GM18517 (cell line): ENCODE measurements around the gene IL16.
"Not testable (repeated sequence)": the region's sequence is repeated elsewhere in the genome, so short reads cannot be mapped to it uniquely, and the experiment has no call there.

Experiments
- ATAC-seq: cut with Tn5 transposase; IDR thresholded peaks from one replicate; pipeline ENCODE4 v1.9.1; 2021; ENCODE audit warnings: mild to moderate bottlenecking, moderate library complexity; ENCODE audit not compliant: unreplicated experiment

IL16 gene

GRCh38 chr15:81309647-81310450 is 113.2 kb downstream of the IL16 start:
- ATAC-seq: no peak

- no peak for ATAC-seq
These were observed 113.8 kb downstream of the IL16 start for GRCh38 chr15:81310480-81310879.

DNA sequence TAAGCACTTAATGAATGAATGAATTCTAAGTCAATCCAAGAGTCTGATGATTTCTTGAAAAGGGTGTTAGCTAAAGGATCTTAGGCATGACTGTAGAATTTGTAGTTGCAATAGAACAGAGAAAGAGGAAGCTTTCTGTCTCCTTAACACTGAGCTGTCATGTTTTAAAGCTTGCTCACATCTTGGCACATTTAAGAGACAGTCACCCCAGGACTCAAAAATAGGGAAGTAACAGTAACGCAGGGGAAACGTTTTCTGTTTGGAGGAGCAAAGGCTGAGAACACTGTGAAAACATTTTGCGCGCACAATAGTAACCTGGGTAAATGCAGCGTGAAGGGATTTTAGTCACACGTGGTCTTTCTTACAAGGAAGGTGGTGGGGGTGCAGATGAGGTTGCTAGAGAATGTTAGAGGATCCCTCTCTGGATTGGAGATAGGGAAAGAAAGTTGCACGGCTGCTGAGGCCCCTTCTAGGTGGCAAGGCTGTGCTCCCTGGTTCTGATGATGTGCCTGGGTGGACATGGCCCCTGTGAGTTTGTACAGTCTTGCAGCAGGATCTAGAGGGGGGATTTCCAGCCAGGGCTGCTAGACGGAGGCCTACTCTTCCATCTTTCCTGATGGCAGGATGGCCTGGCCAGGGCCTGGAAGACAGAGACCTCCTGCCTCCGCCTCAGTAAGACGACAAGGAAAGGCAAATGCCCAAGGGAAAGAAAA is 115.2 kb downstream of the IL16 start:
- ATAC-seq: no peak

DNA sequence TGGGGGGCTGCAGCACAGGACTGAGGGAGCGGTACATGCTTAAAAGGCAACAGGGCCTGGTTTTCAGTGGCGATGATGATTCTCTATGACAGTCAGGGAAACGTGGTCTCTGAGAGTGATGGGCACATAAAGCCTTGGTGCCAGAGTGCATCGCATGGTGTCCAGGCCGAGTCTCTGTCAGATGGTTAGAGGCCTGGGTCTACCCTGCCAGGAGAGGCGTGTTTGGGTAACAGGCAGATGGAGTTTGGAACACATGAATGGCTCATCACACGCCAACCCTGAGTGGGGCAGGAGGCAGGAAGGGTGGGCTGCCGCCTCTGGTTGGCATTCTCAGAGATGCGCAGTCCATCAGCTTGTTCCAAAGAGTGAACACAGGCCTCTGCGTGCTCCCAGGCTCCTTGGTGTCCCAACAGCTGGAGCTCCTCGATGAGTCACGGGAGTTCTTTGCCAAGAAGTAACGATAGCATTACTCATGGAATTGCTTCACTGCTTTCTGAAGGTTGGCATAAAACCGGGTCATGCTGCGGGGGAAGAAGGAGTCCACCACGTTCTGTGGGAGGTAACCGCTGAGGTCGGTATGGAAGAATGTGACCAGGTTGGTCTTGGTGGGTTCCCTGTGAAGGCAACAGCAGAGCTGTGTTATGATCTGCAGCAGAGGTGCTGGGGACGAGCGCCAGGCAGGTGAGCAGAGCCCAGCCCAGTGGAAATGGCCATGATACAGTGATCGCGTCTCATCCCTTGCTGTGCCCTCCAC is 116.3 kb downstream of the IL16 start:
- no peak for ATAC-seq

DNA sequence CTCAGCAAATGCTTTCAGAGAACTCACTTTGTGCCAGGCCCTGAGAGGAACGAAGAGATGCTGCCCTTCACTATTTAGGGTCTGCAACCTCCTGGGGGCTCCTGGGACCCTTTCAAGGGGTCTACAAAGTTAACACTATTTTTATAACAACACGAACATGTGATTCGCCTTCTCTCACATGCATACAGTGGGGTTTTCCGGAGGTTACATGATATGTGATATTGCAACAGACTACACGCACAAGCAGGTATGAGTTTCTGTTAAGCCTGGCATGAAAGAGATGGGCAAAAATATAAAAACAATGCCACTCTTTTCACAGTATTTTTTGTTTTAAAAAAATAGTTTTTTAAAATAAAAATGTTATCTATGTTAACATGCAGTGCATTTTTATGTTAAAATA is 117.0 kb downstream of the IL16 start:
- no peak for ATAC-seq

DNA sequence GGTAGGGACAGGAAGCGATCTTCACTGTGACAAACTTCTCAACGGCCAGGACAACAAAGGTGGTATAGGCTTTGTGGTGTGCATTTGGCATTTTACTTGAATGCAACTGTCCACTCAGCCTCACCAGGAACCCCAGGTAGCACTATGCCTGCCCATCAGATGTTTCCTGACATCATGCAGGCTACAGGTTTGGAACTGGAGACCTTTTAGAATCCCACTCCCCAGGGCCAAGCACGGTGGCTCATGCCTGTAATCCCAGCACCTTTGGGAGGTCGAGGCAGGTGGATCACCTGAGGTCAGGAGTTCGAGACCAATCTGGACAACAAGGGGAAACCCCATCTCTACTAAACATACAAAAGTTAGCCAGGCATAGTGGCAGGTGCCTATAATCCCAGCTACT is 117.7 kb downstream of the IL16 start:
- no peak for ATAC-seq

- no peak for ATAC-seq
These were observed 118.9 kb downstream of the IL16 start for GRCh38 chr15:81315452-81316175.

DNA sequence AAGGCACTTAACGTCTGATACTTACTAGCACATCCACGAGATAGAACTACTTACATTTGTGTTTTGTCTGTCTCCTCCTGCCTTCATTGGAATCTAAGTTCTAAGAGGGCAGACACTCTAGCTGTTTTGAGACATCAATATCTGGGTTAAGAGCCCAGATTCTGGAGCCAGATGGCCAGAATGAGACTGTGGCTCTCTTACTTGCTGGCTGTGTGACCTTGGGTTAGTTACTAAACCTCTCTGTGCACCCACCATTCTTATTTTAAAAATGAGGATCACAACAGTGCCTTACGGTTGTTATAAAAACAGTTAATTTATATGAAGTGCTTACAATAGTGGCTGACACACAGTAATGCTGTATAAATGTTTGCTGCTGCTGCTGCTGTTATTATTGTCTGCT is 119.6 kb downstream of the IL16 start:
- no peak for ATAC-seq

DNA sequence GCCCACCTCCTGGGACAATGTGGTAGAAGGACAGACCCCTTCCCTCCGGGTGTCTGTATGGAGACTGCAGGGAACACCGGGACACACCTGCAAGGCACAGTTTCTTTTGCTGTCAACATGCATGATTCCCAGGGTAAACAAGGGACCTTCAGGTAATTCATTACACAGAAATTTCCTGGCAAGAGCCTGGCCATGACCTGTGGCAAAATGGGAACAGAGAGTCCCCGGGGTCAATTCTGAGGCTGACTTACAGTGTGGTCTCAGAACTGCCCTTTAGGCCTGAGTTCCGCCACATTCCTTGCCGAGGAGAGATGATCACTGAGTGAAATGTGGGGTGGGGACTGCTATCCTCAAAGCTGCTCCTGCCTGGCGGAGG is 121.0 kb downstream of the IL16 start:
- no peak for ATAC-seq

- no peak for ATAC-seq
These were observed 125.0 kb downstream of the IL16 start for GRCh38 chr15:81321667-81322066.

- no peak for ATAC-seq
These were observed 126.1 kb downstream of the IL16 start for GRCh38 chr15:81322676-81323253.

DNA sequence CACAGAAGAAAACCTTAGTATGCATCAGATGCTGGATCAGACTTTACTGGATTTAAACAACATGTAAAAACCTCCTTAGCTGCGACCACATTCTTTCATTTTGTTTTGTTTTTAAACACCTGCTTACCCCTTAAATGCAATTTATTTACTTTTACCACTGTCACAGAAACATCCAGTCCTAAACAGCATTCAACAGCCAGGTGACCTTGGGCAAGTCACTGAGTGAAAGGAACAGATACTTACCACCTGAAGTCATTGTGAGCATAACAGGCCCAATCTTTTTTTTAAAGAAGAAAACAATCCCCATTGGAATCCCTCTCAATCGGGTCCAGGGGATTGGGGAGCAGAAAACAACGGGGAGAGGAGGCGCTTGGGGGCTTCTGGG is 126.9 kb downstream of the IL16 start:
- peak; percentile 25 for ATAC-seq

GRCh38 chr15:81323944-81324881 is 127.5 kb downstream of the IL16 start, which contains the start of gene STARD5:
STARD5 (minus strand) TSS chr15:81324141; CDS start chr15:81324099, 42 bp downstream.
- peak; percentile 92 for ATAC-seq

GRCh38 chr15:81326466-81327212 is 130.0 kb downstream of the IL16 start:
- no peak for ATAC-seq

GRCh38 chr15:81327516-81327915 is 130.8 kb downstream of the IL16 start:
- no peak for ATAC-seq

- no peak for ATAC-seq
These were observed 132.8 kb downstream of the IL16 start for GRCh38 chr15:81329446-81329845.

- ATAC-seq: no peak
These were observed 133.8 kb downstream of the IL16 start for GRCh38 chr15:81330366-81331090.

GRCh38 chr15:81331141-81331540 is 134.5 kb downstream of the IL16 start:
- not testable (repeated sequence) for ATAC-seq
